DND-41 (cell line): ENCODE data around the gene IL4R.

Source experiments
- EZH2 ChIP-seq: IDR thresholded peaks from 3 replicates; pipeline ENCODE4 v1.6.1; 2012; ENCODE audit warnings: borderline replicate concordance, low read depth, mild to moderate bottlenecking, moderate library complexity, low read length, inconsistent platforms; ENCODE audit not compliant: severe bottlenecking
- TF ChIP-seq, protein P1 (sequence below): IDR thresholded peaks from 2 replicates; pipeline ENCODE4 v1.5.1; 2012; ENCODE audit warnings: borderline replicate concordance, low read length, moderate library complexity, mild to moderate bottlenecking; ENCODE audit not compliant: poor library complexity, severe bottlenecking; ENCODE audit errors: extremely low read depth

DNA sequence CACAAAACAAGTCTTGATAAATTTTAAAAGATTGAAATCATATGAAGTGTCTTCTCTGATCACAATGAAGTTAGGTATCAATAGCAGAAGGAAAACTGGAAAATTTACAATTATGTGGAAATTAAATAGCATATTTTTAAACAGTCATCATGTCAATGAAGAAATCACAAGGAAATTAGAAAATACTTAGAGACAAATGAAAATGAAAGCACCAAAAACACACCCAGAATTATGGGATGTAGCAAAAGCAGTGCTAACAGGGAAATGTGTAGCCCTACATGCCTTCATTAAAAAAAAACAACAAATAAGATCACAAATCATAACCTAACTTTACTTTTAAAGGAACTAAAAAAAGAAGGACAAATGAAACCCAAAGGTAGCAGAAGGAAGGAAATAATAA lies 80.7 kb downstream of the IL4R start:
- TF ChIP-seq, protein P1, sequence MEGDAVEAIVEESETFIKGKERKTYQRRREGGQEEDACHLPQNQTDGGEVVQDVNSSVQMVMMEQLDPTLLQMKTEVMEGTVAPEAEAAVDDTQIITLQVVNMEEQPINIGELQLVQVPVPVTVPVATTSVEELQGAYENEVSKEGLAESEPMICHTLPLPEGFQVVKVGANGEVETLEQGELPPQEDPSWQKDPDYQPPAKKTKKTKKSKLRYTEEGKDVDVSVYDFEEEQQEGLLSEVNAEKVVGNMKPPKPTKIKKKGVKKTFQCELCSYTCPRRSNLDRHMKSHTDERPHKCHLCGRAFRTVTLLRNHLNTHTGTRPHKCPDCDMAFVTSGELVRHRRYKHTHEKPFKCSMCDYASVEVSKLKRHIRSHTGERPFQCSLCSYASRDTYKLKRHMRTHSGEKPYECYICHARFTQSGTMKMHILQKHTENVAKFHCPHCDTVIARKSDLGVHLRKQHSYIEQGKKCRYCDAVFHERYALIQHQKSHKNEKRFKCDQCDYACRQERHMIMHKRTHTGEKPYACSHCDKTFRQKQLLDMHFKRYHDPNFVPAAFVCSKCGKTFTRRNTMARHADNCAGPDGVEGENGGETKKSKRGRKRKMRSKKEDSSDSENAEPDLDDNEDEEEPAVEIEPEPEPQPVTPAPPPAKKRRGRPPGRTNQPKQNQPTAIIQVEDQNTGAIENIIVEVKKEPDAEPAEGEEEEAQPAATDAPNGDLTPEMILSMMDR: no peak
- no peak for TF ChIP-seq EZH2
